ENCODE data around the gene ZBTB5.

- no peak for TF ChIP-seq CTCF (IDR thresholded peaks at IDR 0.05; ENCODE audit: control extremely low read depth in 1 of 3, insufficient read depth in 1 of 3, low read depth in 1 of 3, low read length in 3 of 3)
- no peak for TF ChIP-seq SIX5 (IDR thresholded peaks at IDR 0.05; ENCODE audit: low read depth, low read length)
- TF ChIP-seq EP300 (IDR thresholded peaks at IDR 0.05; ENCODE audit: borderline replicate concordance in 1 of 2, low read depth in 2 of 2, low read length in 2 of 2): no peak
- no peak for TF ChIP-seq RNF2 (IDR thresholded peaks at IDR 0.05; ENCODE audit: borderline replicate concordance, low read depth, low read length, missing control alignments, poor library complexity, severe bottlenecking)
- TF ChIP-seq POLR2A (IDR thresholded peaks at IDR 0.05; ENCODE audit: control extremely low read depth in 1 of 2, low read depth in 2 of 2, low read length in 2 of 2): no peak
- TF ChIP-seq JUN (IDR thresholded peaks at IDR 0.05; ENCODE audit: low read depth, low read length): no peak
- TF ChIP-seq CHD1 (IDR thresholded peaks at IDR 0.05; ENCODE audit: low read depth, low read length): no peak
- TF ChIP-seq JUND (IDR thresholded peaks at IDR 0.05; ENCODE audit: low read length): no peak
- no peak for TF ChIP-seq MAFK (IDR thresholded peaks at IDR 0.05; ENCODE audit: low read depth, low read length)
Measured at GRCh38 chr9:37417252-37417803, 47.9 kb downstream of the ZBTB5 start.

Data from H1 (cell line).